DOHH2 (cell line): ENCODE data around the gene TMEM272.

Source experiments
- H3F3A ChIP-seq: fragments of 200-600 bp; sonication (generic), shearing (Covaris generic); 2 replicates; pipeline ENCODE4 v1.6.0; 2016; ENCODE audit warnings: antibody characterized with exemption, mild to moderate bottlenecking; ENCODE audit not compliant: control insufficient read depth, insufficient read depth
- H3K27ac ChIP-seq: fragments of 200-600 bp; sonication (generic); 2 replicates; pipeline ENCODE4 v1.5.1; 2014; ENCODE audit warnings: low read depth, mild to moderate bottlenecking, low read length, moderate library complexity
- H3K27me3 ChIP-seq: fragments of 200-600 bp; sonication (generic); 2 replicates; pipeline ENCODE4 v1.6.1; 2014; ENCODE audit warnings: mild to moderate bottlenecking, low read length, mixed read lengths; ENCODE audit not compliant: control insufficient read depth
- H3K36me3 ChIP-seq: fragments of 200-600 bp; sonication (generic); 2 replicates; pipeline ENCODE4 v1.6.1; 2014; ENCODE audit warnings: mild to moderate bottlenecking, low read length, moderate library complexity, mixed read lengths; ENCODE audit not compliant: control insufficient read depth
- H3K4me1 ChIP-seq: fragments of 200-600 bp; sonication (generic); 2 replicates; pipeline ENCODE4 v1.6.1; 2014; ENCODE audit warnings: mild to moderate bottlenecking, low read length, mixed read lengths; ENCODE audit not compliant: control insufficient read depth
- H3K4me2 ChIP-seq: fragments of 200-600 bp; sonication (generic); 2 replicates; pipeline ENCODE4 v1.6.0; 2014; ENCODE audit warnings: mild to moderate bottlenecking, low read length, moderate library complexity
- H3K4me3 ChIP-seq: fragments of 200-600 bp; sonication (generic); 2 replicates; pipeline ENCODE4 v1.5.1; 2014; ENCODE audit warnings: mild to moderate bottlenecking, low read length, mixed read lengths
- H3K79me2 ChIP-seq: fragments of 200-600 bp; sonication (generic); 2 replicates; pipeline ENCODE4 v1.6.1; 2014; ENCODE audit warnings: mild to moderate bottlenecking, low read length, mixed read lengths; ENCODE audit not compliant: control insufficient read depth
- H3K9me2 ChIP-seq: fragments of 200-600 bp; sonication (generic); replicated peaks from 2 replicates; pipeline ENCODE4 v1.6.1; 2014; ENCODE audit warnings: mild to moderate bottlenecking, low read length, mixed read lengths; ENCODE audit not compliant: control insufficient read depth
- H3K9me3 ChIP-seq: fragments of 200-600 bp; sonication (generic); 2 replicates; pipeline ENCODE4 v1.6.1; 2014; ENCODE audit warnings: antibody characterized with exemption, low read length, mixed read lengths; ENCODE audit not compliant: control insufficient read depth, insufficient read depth
- H4K20me1 ChIP-seq: fragments of 200-600 bp; sonication (generic); 2 replicates; pipeline ENCODE4 v1.6.0; 2014; ENCODE audit warnings: low read depth, mild to moderate bottlenecking, antibody characterized with exemption, low read length, moderate library complexity; ENCODE audit not compliant: control insufficient read depth, insufficient read depth
- EZH2phosphoT487 ChIP-seq: fragments of 200-600 bp; sonication (generic); IDR thresholded peaks from 2 replicates; pipeline ENCODE4 v1.6.1; 2017; ENCODE audit warnings: borderline replicate concordance, mild to moderate bottlenecking, antibody characterized with exemption, low read length, moderate library complexity, mixed read lengths
- TF ChIP-seq, protein P1 (sequence below): fragments of 200-600 bp; sonication (generic); IDR thresholded peaks from one replicate; pipeline ENCODE4 v1.5.1; 2014; ENCODE audit warnings: antibody characterized with exemption, mild to moderate bottlenecking, low read depth, low read length; ENCODE audit not compliant: poor library complexity, severe bottlenecking

TMEM272 gene

DNA sequence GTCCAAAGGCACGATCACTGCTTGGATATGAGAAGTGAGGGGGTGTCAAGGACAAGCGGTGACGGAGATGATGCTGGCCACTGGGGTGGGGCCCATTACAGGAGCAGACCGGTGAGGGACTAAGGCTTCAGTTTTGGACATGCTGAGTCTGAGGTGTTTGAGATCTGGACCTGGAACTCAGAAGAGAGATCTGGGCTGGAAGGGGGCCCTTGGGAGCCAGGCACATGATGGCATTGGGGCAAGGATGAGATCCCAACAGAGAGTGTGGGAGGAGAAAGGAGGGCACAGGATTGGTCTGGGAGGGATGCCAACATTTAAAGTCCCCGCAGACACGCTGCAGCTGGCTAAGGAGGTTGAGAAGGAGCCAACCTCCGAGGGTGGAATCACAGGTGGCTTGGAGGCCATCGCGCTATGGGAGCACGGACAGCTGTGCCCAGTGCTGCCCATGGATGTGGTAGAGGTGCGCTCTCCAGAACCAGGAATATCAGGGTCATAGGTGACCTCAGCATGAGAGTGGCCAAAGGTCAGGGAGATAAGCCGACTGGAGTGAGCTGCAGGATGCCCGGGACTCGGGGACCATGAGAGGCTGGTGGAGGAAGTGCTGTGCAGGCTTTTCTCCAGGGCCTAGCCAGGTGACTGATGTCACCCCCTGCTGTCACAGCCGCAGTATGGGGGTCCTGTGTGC lies 62.8 kb downstream of the TMEM272 start:
- no peaks in the 10 kb centered on the region for H4K20me1 ChIP-seq
- no peak overlapping the region for H3K27ac ChIP-seq
- no peak for TF ChIP-seq EZH2phosphoT487
- TF ChIP-seq, protein P1, sequence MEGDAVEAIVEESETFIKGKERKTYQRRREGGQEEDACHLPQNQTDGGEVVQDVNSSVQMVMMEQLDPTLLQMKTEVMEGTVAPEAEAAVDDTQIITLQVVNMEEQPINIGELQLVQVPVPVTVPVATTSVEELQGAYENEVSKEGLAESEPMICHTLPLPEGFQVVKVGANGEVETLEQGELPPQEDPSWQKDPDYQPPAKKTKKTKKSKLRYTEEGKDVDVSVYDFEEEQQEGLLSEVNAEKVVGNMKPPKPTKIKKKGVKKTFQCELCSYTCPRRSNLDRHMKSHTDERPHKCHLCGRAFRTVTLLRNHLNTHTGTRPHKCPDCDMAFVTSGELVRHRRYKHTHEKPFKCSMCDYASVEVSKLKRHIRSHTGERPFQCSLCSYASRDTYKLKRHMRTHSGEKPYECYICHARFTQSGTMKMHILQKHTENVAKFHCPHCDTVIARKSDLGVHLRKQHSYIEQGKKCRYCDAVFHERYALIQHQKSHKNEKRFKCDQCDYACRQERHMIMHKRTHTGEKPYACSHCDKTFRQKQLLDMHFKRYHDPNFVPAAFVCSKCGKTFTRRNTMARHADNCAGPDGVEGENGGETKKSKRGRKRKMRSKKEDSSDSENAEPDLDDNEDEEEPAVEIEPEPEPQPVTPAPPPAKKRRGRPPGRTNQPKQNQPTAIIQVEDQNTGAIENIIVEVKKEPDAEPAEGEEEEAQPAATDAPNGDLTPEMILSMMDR, result no peak
- no peaks in the 10 kb centered on the region for H3K9me2 ChIP-seq
- H3K27me3 ChIP-seq, result no peaks in the 10 kb centered on the region
- H3K4me2 ChIP-seq, result no peak overlapping the region
- H3K36me3 ChIP-seq, result no peaks in the 10 kb centered on the region
- no peak overlapping the region for H3K4me3 ChIP-seq
- no peaks in the 10 kb centered on the region for H3K79me2 ChIP-seq
- H3K9me3 ChIP-seq, result no peaks in the 10 kb centered on the region
- no peaks in the 10 kb centered on the region for H3F3A ChIP-seq
- H3K4me1 ChIP-seq, result peaks cover 8% of the 10 kb centered on the region

DNA sequence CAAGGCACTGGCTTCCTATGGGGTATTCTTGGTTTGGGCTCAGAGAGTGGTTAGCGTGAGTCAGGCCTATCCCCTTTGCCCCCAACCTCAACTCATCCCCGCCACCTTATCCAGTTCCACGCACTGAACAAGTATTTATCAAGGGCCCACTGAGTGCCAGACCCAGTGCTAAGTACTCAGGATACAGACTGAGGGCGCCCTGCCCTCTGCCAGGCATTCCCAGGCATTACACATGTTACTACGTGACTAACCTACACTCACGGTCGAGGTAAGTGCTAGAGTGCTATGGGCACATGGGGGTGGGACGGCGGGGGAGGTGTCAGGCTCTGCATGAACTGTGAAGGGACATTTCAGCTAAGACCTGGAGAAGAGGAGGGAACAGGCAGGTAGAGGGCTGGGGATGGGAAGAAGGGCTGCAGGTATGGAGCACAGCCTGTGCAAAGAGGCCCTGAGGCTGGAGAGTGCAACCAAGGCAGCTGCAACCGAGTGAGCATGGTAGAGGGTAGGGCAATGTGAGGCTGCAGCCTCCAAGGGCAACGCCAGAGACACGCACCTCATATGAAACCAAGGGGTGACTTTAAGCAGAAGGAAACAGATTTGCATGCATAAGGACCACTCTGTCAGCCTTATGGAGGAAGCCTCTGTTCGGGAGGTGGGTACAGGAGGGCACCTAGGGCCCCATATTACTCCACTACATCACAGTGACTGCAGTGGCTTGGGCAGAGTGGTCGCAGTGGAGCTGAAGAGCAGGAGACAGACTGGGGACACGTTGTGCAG lies 63.5 kb downstream of the TMEM272 start:
- no peak overlapping the region for H3K4me2 ChIP-seq

DNA sequence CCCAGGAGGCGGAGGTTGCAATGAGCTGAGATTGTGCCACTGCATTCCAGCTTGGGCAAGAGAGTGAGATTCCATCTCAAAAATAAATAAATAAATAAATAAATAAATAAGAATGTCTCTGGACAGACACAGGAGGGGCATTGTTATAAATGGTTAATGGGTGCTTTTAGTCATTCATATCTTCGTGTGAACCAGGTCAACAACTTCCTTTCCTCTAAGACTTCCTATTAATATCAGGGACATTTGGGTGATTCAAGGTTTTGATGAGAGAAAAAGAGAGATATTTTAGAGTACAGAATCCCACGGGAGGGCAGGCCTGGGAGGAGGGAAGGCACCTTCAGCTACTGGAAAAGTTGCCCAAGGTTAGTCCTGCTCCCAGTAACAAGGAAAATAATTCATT lies 64.9 kb downstream of the TMEM272 start:
- Histone ChIP-seq H3K27me3 (no peaks in the 10 kb centered on the region), H3K9me2 (no peaks in the 10 kb centered on the region), H3K36me3 (no peaks in the 10 kb centered on the region), H3K79me2 (no peaks in the 10 kb centered on the region), H3K4me1 (peaks cover 8% of the 10 kb centered on the region), H3K4me2 (no peak overlapping the region), H3F3A (no peaks in the 10 kb centered on the region), H3K27ac (no peak overlapping the region), H3K4me3 (no peak overlapping the region), H3K9me3 (no peaks in the 10 kb centered on the region), H4K20me1 (no peaks in the 10 kb centered on the region)
- no peak for TF ChIP-seq EZH2phosphoT487
- TF ChIP-seq, protein P1, result no peak

More for the DNA sequence above, 63.5 kb downstream of the TMEM272 start:
- Histone ChIP-seq H3F3A (no peaks in the 10 kb centered on the region), H3K4me1 (peaks cover 8% of the 10 kb centered on the region), H3K9me2 (no peaks in the 10 kb centered on the region), H3K36me3 (no peaks in the 10 kb centered on the region), H3K4me3 (no peak overlapping the region), H3K9me3 (no peaks in the 10 kb centered on the region), H4K20me1 (no peaks in the 10 kb centered on the region), H3K27ac (no peak overlapping the region), H3K27me3 (no peaks in the 10 kb centered on the region), H3K79me2 (no peaks in the 10 kb centered on the region)
- TF ChIP-seq, protein P1, result no peak
- TF ChIP-seq EZH2phosphoT487, result no peak
